HepG2 (cell line): ENCODE results near the gene HELZ2. TPM values are rescaled to one million over a fixed set of nuclear protein-coding genes. Genes with fewer than 3 reads are reported as not detected.

Source experiments
- ATAC-seq: fragments of 200-7000 bp; cut with Tn5 transposase; 3 replicates; pipeline ENCODE4 v1.9.1; 2020; ENCODE audit warnings: mild to moderate bottlenecking, moderate library complexity
- BruUV-seq: library from RNA; stranded (reverse); fragments of 400-500 nt; replicated peaks from 2 replicates; lab custom pipeline; 2021; lab: Mats Ljungman, UMichigan
- CTCF ChIA-PET: fragments of 300-600 bp; formaldehyde crosslinking; extraction: SDS; loops from one replicate; lab custom pipeline; 2021; ENCODE audit warnings: low total read pairs, inconsistent platforms, low intra/inter-chr PET ratio; lab: Yijun Ruan, JAX
- POLR2A ChIA-PET: fragments of 350-600 bp; sonication (Branson Sonifier 250); formaldehyde crosslinking; loops from one replicate; lab custom pipeline; 2020; ENCODE audit warnings: antibody characterized with exemption, inconsistent platforms; lab: Yijun Ruan, JAX
- DNase-seq: peaks from one replicate; pipeline ENCODE4 v3.0.0-alpha.2; 2015; ENCODE audit warnings: low spot score
- FAIRE-seq: peaks from 3 replicates; lab custom pipeline; 2011; peaks lifted over from hg19 to GRCh38; lab: Jason Lieb, UNC
- H2AFZ ChIP-seq: one replicate; pipeline ENCODE4 v1.6.1; 2011; ENCODE audit warnings: low read length, inconsistent platforms
- H3K27ac ChIP-seq: fragments of 300-600 bp; 3 replicates; pipeline ENCODE4 v1.8.0; 2011; ENCODE audit warnings: mixed run types, mild to moderate bottlenecking, mixed read lengths, low read length, inconsistent platforms; ENCODE audit not compliant: insufficient read depth; ENCODE audit errors: extremely low read length
- H3K27me3 ChIP-seq, 2 experiments: fragments of 200-600 bp in 1 of 2; 2 replicates in 1 of 2; 3 replicates in 1 of 2; pipeline versions ENCODE4 v1.6.0 to v1.8.0; 2011; ENCODE audit warnings: low read length in 2 of 2, mild to moderate bottlenecking in 2 of 2, moderate library complexity in 2 of 2, inconsistent platforms in 1 of 2; ENCODE audit not compliant: insufficient read depth in 2 of 2, control insufficient read depth in 1 of 2
- H3K36me3 ChIP-seq, 2 experiments: fragments of 200-600 bp in 1 of 2; replicated peaks in 1 of 2; 2 replicates in 1 of 2; 3 replicates in 1 of 2; pipeline versions ENCODE4 v1.5.1 to v1.8.0; 2011; ENCODE audit warnings: low read length in 2 of 2, inconsistent platforms in 1 of 2; ENCODE audit not compliant: insufficient read depth in 2 of 2, control insufficient read depth in 1 of 2
- H3K4me1 ChIP-seq: 2 replicates; pipeline ENCODE4 v1.5.1; 2012; ENCODE audit warnings: low read length, inconsistent platforms; ENCODE audit not compliant: insufficient read depth
- H3K4me2 ChIP-seq: 2 replicates; pipeline ENCODE4 v1.6.0; 2011; ENCODE audit warnings: low read depth, low read length, inconsistent platforms
- H3K4me3 ChIP-seq, 3 experiments: fragments of 200-600 bp in 1 of 3; sonication (generic), shearing (Covaris generic) in 1 of 3; replicated peaks in 1 of 3; 2 replicates each; pipeline ENCODE4 v1.5.1; 2011 to 2016; ENCODE audit warnings: low read length in 3 of 3, inconsistent platforms in 2 of 3, low read depth in 2 of 3, mild to moderate bottlenecking in 2 of 3, control low read depth in 1 of 3, mixed read lengths in 1 of 3; ENCODE audit not compliant: insufficient read depth in 1 of 3
- H3K79me2 ChIP-seq: one replicate; pipeline ENCODE4 v1.6.1; 2011; ENCODE audit warnings: low read length, inconsistent platforms; ENCODE audit not compliant: insufficient read depth
- H3K9ac ChIP-seq: 2 replicates; pipeline ENCODE4 v1.6.0; 2011; ENCODE audit warnings: mild to moderate bottlenecking, low read depth, low read length, inconsistent platforms; ENCODE audit not compliant: insufficient read depth
- H3K9me3 ChIP-seq: 2 replicates; pipeline ENCODE4 v1.5.1; 2012; ENCODE audit warnings: mild to moderate bottlenecking, low read length
- H4K20me1 ChIP-seq: 2 replicates; pipeline ENCODE4 v1.6.0; 2011; ENCODE audit warnings: inconsistent platforms, mild to moderate bottlenecking, low read length, moderate library complexity; ENCODE audit not compliant: insufficient read depth
- EED ChIP-seq: sonication (generic); formaldehyde crosslinking; IDR thresholded peaks from 2 replicates; pipeline ENCODE4 v1.5.0; 2020; ENCODE audit warnings: mild to moderate bottlenecking, missing genetic modification reagents
- HNRNPH1 ChIP-seq: fragments of 200-400 bp; formaldehyde crosslinking; optimal IDR thresholded peaks from 2 replicates; pipeline ENCODE3; 2017; ENCODE audit warnings: mild to moderate bottlenecking, low read depth, low read length
- JDP2 ChIP-seq: sonication (generic); formaldehyde crosslinking; IDR thresholded peaks from 2 replicates; pipeline ENCODE4 v1.8.1; 2022; ENCODE audit warnings: missing genetic modification reagents, borderline replicate concordance
- KDM1A ChIP-seq: IDR thresholded peaks from 2 replicates; pipeline ENCODE4 v1.6.1; 2016; ENCODE audit warnings: missing compliant biosample characterization
- MIER2 ChIP-seq: IDR thresholded peaks from 2 replicates; pipeline ENCODE4 v1.6.1; 2016; ENCODE audit warnings: missing biosample characterization, missing genetic modification reagents
- MTF2 ChIP-seq: sonication (generic); formaldehyde crosslinking; IDR thresholded peaks from 2 replicates; pipeline ENCODE4 v1.5.0; 2020; ENCODE audit warnings: missing genetic modification reagents, borderline replicate concordance
- MYC ChIP-seq: sonication (generic); formaldehyde crosslinking; IDR thresholded peaks from 2 replicates; pipeline ENCODE4 v1.9.0; 2021; ENCODE audit warnings: missing genetic modification reagents, borderline replicate concordance
- NFATC3 ChIP-seq: sonication (generic); formaldehyde crosslinking; IDR thresholded peaks from 2 replicates; pipeline ENCODE4 v1.5.1; 2020; ENCODE audit warnings: mild to moderate bottlenecking, missing genetic modification reagents
- NFYC ChIP-seq: IDR thresholded peaks from 2 replicates; pipeline ENCODE4 v1.6.1; 2016; ENCODE audit warnings: missing genetic modification reagents, missing compliant biosample characterization
- NR2F6 ChIP-seq, 2 experiments: IDR thresholded peaks; 2 replicates each; pipeline ENCODE4 v1.6.1; 2016; ENCODE audit warnings: antibody characterized with exemption in 1 of 2, mild to moderate bottlenecking in 1 of 2
- PCBP1 ChIP-seq: fragments of 200-400 bp; formaldehyde crosslinking; IDR thresholded peaks from 2 replicates; pipeline ENCODE4 v1.6.1; 2017; ENCODE audit warnings: mild to moderate bottlenecking, low read depth, low read length, borderline replicate concordance
- PITX1 ChIP-seq: sonication (generic); formaldehyde crosslinking; IDR thresholded peaks from 2 replicates; pipeline ENCODE4 v1.5.1; 2020; ENCODE audit warnings: mild to moderate bottlenecking, missing genetic modification reagents
- SIX1 ChIP-seq: sonication (generic); formaldehyde crosslinking; IDR thresholded peaks from 2 replicates; pipeline ENCODE4 v1.4.0; 2020; ENCODE audit warnings: missing genetic modification reagents, borderline replicate concordance
- ZMYM3 ChIP-seq: sonication (generic); formaldehyde crosslinking; IDR thresholded peaks from 2 replicates; pipeline ENCODE4 v1.5.1; 2020; ENCODE audit warnings: mild to moderate bottlenecking, missing genetic modification reagents
- ZNF264 ChIP-seq: sonication (generic); formaldehyde crosslinking; IDR thresholded peaks from 2 replicates; pipeline ENCODE4 v1.4.0; 2020; ENCODE audit warnings: missing genetic modification reagents
- ZNF816 ChIP-seq: sonication (generic); formaldehyde crosslinking; IDR thresholded peaks from 2 replicates; pipeline ENCODE4 v1.8.0; 2022; ENCODE audit warnings: missing genetic modification reagents, mild to moderate bottlenecking, borderline replicate concordance
- ZNF891 ChIP-seq: sonication (generic); formaldehyde crosslinking; IDR thresholded peaks from 2 replicates; pipeline ENCODE4 v1.5.0; 2020; ENCODE audit warnings: mild to moderate bottlenecking, missing genetic modification reagents
- WGBS: methylation state at CpG from one replicate; pipeline ENCODE4 v1.1.6; 2017; ENCODE audit warnings: low lambda C conversion rate; 5-methylcytosine and 5-hydroxymethylcytosine counted together
- in situ Hi-C: cut with HindIII; loops from 2 replicates; pipeline ENCODE4 v1.10.0; 2017; ENCODE audit warnings: low pct_unique_long_range_greater_than_20kb; ENCODE audit not compliant: extremely low pct_ligation_motif_present
- intact Hi-C: fragments of 100-400 bp; cut with micrococcal nuclease; formaldehyde crosslinking; loops from one replicate; pipeline ENCODE4 v1.10.0; 2022; ENCODE audit not compliant: unreplicated experiment
- polyA plus RNA-seq, 8 experiments: library from polyadenylated mRNA; depleted of rRNA in 3 of 8; stranded (reverse) in 7 of 8; unstranded in 1 of 8; fragments of >200 nt; fragmentation: Illumina TruSeq in 4 of 8; extraction: Trizol in 4 of 8; gene quantifications; 2 replicates each; pipeline versions ENCODE4 v1.2.1 to v1.2.3, GENCODE V29; 2011 to 2016; ENCODE audit warnings: low read depth in 4 of 8, missing spikeins in 1 of 8, mixed read lengths in 1 of 8; ENCODE audit not compliant: insufficient read depth in 1 of 8
- total RNA-seq, 5 experiments: library from RNA; depleted of rRNA; stranded (reverse); fragments of >200 nt; fragmentation: Illumina TruSeq; extraction: Trizol; gene quantifications; 2 replicates each; pipeline ENCODE4 v1.2.3, GENCODE V29; 2016; ENCODE audit warnings: low read depth in 1 of 5
- TF ChIP-seq, protein P1 (sequence below): sonication (generic); formaldehyde crosslinking; IDR thresholded peaks from 2 replicates; pipeline ENCODE4 v1.4.0; 2020; ENCODE audit warnings: missing genetic modification reagents, mild to moderate bottlenecking, borderline replicate concordance

Gene HELZ2
- total and polyA plus RNA-seq, 2 of the 13 experiments (the other 11 are each of a cell fraction or from before 2014, with no cell fraction given): 9.6 to 10.1 TPM

DNA sequence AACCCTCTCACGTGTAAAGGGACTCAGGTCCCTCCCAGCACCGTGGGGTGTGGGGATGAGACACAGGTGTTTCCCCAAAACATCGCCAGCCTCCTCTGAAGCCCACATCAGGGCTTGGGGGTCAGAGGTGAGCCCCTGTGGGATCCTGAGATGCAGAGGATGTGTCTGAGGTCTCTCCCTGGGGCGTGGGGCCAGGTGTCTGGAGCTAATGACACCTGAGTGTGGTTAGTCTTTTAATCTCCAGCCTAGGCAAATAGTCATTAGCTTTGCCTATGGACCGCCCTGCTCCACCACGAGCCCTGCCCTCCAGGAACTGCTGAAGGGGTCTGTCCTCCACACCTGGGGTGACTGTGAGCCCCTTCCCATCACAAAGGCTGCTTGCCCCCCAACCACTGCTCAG, 28.2 kb downstream of the HELZ2 start:
- DNase-seq (no peak), ATAC-seq (no peak), FAIRE-seq (no peak)
- Histone ChIP-seq H3K4me1 (peaks cover 20% of the 10 kb centered on the region), H3K4me3 (no peak overlapping the region), H4K20me1 (no peaks in the 10 kb centered on the region; the same call in 1 of the 2 replicates), H3K27ac (no peak overlapping the region), H3K27me3 (peaks cover 42 to 83% of the 10 kb centered on the region in 2 experiments), H2AFZ (no peak overlapping the region), H3K79me2 (no peaks in the 10 kb centered on the region), H3K9me3 (no peaks in the 10 kb centered on the region), H3K36me3 (no peaks in the 10 kb centered on the region), H3K9ac (no peak overlapping the region), H3K4me2 (no peak overlapping the region)
- ChIA-PET CTCF (no interaction called here), POLR2A (interaction anchor here (1.1 to 1.6 kb wide), 2 partner anchors 8 to 81 kb away, joined by 3 read pairs; partner anchors contain the start of gene GMEB2)
- WGBS: 36% methylated on average over 5 of the region's 6 CpGs
- no TSS peak for BruUV-seq
- intact Hi-C loops (no loop called here), in situ Hi-C loops (no loop called here)
- TF ChIP-seq SIX1 (CRISPR knock-in tag) (no peak), MTF2 (CRISPR knock-in tag) (no peak), NFATC3 (CRISPR knock-in tag) (no peak), PITX1 (no peak), EED (CRISPR knock-in tag) (peak; percentile 54; the same call in 1 of the 2 replicates)

DNA sequence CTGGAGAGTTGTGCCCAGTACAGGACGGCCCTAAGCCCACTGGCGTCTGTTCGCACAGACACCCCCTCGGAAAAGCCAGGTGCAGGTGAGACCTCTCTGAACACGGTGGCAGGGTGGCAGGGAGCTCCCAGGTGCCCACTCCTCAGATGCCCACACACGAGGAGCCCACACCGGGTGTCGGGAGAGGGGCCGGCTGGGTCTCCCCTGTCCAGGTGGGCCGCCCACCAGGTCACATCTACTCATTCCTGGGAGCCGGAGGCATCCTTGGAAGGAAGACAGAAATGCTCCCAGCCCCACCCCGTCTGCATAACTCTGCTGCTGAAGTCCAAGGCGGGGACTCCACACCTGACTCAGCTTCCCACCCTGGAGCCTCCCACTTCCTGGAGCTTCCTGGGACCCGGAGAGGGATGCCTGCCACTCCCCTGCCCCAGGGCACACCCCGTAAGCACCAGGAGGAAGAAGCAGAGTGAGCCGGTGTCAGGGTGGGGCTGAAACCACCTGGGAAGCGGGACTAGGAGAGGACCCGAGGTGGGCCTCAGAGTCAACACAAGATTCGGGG, 29.0 kb downstream of the HELZ2 start:
- WGBS: 46% methylated on average over 17 of the region's 19 CpGs
- peaks cover 28% of the 10 kb centered on the region for H3K4me1 ChIP-seq
- CTCF ChIA-PET: no interaction called here
- H3K4me3 ChIP-seq: no peak overlapping the region; a peak in 1 of 6 replicates
- no peaks in the 10 kb centered on the region for H3K36me3 ChIP-seq
- in situ Hi-C loops: no loop called here
- H3K4me2 ChIP-seq: no peak overlapping the region; the same call in 1 of the 2 replicates
- H3K9me3 ChIP-seq: no peaks in the 10 kb centered on the region
- no peak overlapping the region for H2AFZ ChIP-seq
- no peak for FAIRE-seq
- no peak for ATAC-seq
- DNase-seq: no peak
- peaks cover 49 to 91% of the 10 kb centered on the region in 2 experiments for H3K27me3 ChIP-seq
- no peak overlapping the region for H3K27ac ChIP-seq
- POLR2A ChIA-PET: interaction anchor here (1.0 to 1.2 kb wide), 2 partner anchors 8 to 97 kb away, joined by 3 to 4 read pairs; no protein-coding TSS in a partner anchor
- H3K79me2 ChIP-seq: no peaks in the 10 kb centered on the region
- intact Hi-C loops: no loop called here
- H3K9ac ChIP-seq: no peak overlapping the region
- H4K20me1 ChIP-seq: no peaks in the 10 kb centered on the region; the same call in 1 of the 2 replicates
- BruUV-seq: no TSS peak
- TF ChIP-seq MIER2 (CRISPR knock-in tag) (no peak), NFYC (CRISPR knock-in tag) (no peak), KDM1A (no peak), ZNF264 (CRISPR knock-in tag) (no peak), PCBP1 (0 out of 2 replicates have a peak, but pooled peaks have one; percentile 1), MYC (no peak), HNRNPH1 (no peak), ZMYM3 (no peak), ZNF891 (CRISPR knock-in tag) (0 out of 2 replicates have a peak, but pooled peaks have one; percentile 23), JDP2 (CRISPR knock-in tag) (no peak), NR2F6 (IDR thresholded peaks at IDR 0.05) (no peak), NR2F6 (CRISPR knock-in tag; IDR thresholded peaks at IDR 0.05) (no peak), ZNF816 (no peak)
- TF ChIP-seq, protein P1, sequence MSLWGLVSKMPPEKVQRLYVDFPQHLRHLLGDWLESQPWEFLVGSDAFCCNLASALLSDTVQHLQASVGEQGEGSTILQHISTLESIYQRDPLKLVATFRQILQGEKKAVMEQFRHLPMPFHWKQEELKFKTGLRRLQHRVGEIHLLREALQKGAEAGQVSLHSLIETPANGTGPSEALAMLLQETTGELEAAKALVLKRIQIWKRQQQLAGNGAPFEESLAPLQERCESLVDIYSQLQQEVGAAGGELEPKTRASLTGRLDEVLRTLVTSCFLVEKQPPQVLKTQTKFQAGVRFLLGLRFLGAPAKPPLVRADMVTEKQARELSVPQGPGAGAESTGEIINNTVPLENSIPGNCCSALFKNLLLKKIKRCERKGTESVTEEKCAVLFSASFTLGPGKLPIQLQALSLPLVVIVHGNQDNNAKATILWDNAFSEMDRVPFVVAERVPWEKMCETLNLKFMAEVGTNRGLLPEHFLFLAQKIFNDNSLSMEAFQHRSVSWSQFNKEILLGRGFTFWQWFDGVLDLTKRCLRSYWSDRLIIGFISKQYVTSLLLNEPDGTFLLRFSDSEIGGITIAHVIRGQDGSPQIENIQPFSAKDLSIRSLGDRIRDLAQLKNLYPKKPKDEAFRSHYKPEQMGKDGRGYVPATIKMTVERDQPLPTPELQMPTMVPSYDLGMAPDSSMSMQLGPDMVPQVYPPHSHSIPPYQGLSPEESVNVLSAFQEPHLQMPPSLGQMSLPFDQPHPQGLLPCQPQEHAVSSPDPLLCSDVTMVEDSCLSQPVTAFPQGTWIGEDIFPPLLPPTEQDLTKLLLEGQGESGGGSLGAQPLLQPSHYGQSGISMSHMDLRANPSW (CRISPR knock-in tag): no peak
